Measurements from ENCODE around the gene OSBPL9.
"Not testable (repeated sequence)": the region's sequence is repeated elsewhere in the genome, so short reads cannot be mapped to it uniquely, and the experiment has no call there.

Gene OSBPL9

DNA sequence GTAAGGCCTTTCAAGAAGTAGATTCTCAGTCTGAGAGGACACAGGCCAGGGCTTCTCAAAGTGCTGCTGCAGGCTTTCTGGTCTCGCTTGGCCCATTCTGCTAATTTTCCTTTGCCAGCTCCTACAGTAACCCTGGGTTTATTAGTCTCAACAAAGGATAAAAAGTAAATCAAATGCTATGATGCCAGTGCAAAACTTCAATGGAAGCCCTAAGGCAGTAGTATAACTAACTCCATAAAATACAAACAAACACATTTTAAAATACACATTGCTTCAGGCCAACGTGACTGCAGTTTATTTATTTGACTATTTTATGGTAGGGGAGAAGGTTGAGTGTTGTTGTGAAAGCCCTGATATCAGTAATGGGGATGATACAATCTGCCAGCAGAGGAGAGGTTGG is 172.0 kb downstream of the OSBPL9 start:
- no peak for DNase-seq (ENCODE audit: low read depth in 2 of 2)

- no peak for DNase-seq (ENCODE audit: low read depth in 2 of 2)
Observed at GRCh38 chr1:51789342-51789741, 172.4 kb downstream of the OSBPL9 start.

- DNase-seq (ENCODE audit: low read depth in 2 of 2): no peak
Observed at GRCh38 chr1:51790385-51790784, 173.5 kb downstream of the OSBPL9 start.

DNA sequence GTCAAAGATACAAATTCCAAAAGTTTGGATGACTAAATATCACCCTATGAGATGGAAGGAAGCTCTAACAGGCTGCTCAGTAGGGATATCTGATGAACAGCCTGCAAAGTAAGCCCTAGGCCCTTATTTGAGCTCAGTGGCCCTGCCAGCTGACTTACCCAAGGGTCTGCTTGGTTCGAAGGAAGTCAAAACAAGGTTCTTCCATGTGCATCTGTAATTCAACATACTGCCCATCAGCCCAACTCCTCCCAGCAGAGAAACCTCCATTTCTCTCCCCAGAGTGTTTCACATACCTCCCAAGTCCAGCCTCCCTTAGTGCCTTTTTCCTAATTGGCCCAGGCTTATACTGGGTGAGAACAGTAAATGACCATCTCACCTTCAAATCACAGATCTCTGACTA is 175.0 kb downstream of the OSBPL9 start:
- no peak for DNase-seq (ENCODE audit: low read depth in 2 of 2)

- DNase-seq (ENCODE audit: low read depth in 2 of 2): no peak
Observed at GRCh38 chr1:51792864-51793263, 176.0 kb downstream of the OSBPL9 start.

DNA sequence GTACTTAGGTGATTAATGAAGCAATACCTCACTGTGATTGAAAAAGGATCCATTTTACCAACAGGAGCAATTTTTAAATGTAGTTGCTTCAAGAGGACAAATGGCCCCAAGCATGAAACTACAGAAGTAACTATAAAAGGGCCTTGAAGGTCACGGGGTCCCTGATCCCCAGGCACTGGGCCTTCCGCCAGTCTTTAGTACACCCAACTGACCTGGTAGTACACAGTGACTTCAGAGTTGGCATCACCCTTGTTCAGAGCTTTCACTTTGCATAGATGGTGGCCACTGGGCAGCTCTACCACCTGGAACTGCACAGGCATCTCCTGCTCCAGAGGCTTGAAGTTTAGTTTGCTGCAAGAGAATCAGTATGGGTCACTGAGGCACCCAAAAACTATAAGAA is 177.4 kb downstream of the OSBPL9 start:
- no peak for DNase-seq (ENCODE audit: low read depth in 2 of 2)

- DNase-seq (ENCODE audit: low read depth in 2 of 2): no peak
Observed at GRCh38 chr1:51794868-51795267, 178.0 kb downstream of the OSBPL9 start.

DNA sequence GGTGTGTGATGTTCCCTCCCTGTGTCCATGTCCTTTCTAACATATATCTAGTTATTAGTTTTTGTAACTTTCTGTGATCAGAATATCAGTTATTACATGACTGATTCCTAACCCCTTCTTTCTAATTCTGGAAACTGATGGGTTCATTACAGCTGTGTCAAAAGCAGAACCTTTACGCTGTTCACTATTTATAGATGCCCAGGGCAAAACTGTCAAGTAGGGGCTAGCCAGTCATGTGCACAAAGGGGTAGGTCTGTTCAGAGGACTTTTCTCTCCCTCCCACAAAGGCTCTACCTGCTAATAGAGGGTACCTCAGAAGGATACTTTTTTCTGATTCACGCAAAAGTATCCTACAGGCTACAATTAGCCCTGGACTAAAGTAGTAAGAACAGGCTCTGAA is 182.5 kb downstream of the OSBPL9 start:
- no peak for DNase-seq (ENCODE audit: low read depth in 2 of 2)

DNA sequence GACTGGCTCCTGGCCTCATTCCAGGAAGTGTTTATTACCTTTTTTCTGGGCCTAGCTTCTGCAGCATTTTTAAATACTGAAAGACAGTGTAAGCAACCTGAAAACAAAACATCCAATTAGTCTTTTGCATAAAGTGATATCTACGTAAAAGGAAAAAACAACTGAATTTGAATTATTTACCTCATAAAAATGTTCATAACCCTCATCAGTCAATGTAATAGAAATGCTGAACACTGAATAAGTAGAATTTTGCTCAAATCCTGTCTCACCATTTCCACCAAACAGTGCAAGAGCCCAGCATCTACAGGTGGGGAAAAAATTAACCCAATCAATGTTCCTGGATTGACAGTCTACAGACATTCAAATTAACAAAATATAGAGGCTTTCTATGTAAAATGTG is 197.6 kb downstream of the OSBPL9 start:
- DNase-seq (ENCODE audit: low read depth in 2 of 2): no peak

GRCh38 chr1:51818487-51818886 is 201.6 kb downstream of the OSBPL9 start:
- no peak for DNase-seq (ENCODE audit: low read depth in 2 of 2)

DNA sequence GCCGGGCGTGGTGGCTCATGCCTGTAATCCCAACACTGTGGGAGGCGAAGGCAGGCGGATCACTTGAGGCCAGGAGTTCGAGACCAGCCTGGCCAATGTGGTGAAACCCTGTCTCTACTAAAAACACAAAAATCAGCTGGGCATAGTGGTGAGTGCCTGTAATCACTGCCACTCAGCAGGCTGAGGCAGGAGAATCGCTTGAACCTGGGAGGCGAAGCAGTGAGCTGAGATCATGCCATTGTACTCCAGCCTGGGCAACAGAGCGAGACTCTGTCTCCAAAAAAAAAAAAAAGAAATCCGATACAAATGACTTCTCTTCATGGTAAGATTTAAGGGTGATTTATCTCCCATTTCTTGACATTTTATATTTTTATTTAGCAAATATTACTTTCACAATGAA is 202.1 kb downstream of the OSBPL9 start:
- not testable (repeated sequence) for DNase-seq (ENCODE audit: low read depth in 2 of 2)

DNA sequence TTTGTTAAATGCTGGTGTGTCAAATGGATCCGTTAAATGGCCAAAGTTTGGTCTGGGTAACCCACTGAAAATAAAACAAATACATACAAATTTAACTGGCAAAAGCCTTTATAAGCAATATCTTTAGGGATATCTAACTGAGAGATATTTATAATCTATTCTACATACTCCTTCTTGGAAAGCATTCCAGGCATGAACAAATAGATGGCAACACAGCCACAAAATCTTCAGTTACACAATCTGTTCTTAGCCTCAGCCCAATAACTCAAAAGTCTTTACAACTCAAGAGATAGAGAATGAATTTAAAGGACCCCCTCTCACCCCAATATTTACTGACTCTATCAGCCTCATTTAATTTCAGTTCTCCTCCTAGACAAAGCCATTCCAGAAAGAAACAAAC is 202.9 kb downstream of the OSBPL9 start:
- no peak for DNase-seq (ENCODE audit: low read depth in 2 of 2)

DNA sequence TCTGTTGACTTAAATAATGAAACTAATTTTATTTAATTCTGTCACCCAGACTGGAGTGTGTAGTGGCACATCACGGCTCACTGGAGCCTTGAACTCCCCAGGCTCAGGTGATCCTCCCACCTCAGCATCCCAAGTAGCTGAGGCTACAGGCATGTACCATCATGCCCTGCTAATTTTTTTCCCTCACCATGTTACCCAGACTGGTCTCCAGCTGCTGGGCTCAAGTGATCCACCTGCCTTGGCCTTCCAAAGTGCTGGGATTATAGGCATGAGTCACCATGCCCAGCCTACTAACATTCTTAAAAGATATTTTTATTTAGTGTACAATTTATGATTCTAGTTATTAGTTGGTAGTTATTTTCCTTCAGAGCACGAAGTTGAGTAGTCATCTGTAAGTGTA is 212.2 kb downstream of the OSBPL9 start:
- no peak for DNase-seq (ENCODE audit: low read depth in 2 of 2)

GRCh38 chr1:51833700-51834099 is 216.8 kb downstream of the OSBPL9 start:
- DNase-seq (ENCODE audit: low read depth in 2 of 2): no peak

GRCh38 chr1:51837243-51837642 is 220.4 kb downstream of the OSBPL9 start:
- DNase-seq (ENCODE audit: low read depth in 2 of 2): no peak
